K562 (cell line): Measurements from ENCODE around the gene GDAP2. TPM values are rescaled to one million over a fixed set of nuclear protein-coding genes. Genes with fewer than 3 reads are reported as not detected.

ENCODE experiments used
- ATAC-seq: fragments of 200-7000 bp; cut with Tn5 transposase; 3 replicates; pipeline ENCODE4 v1.9.1; 2020; ENCODE audit warnings: moderate library complexity
- BruUV-seq: library from RNA; stranded (reverse); fragments of 400-500 nt; replicated peaks from 2 replicates; lab custom pipeline; 2021; lab: Mats Ljungman, UMichigan
- CTCF ChIA-PET: fragments of 300-600 bp; formaldehyde crosslinking; extraction: SDS; loops from one replicate; lab custom pipeline; 2021; ENCODE audit warnings: low intra/inter-chr PET ratio; lab: Yijun Ruan, JAX
- POLR2A ChIA-PET: fragments of 300-600, 350-650 bp; sonication (Branson Sonifier 250); formaldehyde crosslinking; extraction: SDS; loops from one replicate; lab custom pipeline; 2021; ENCODE audit warnings: antibody characterized with exemption, inconsistent platforms; lab: Yijun Ruan, JAX
- DNase-seq, 4 experiments: peaks; one replicate each; pipeline versions ENCODE4 v3.0.0 to v3.0.0-alpha.2; 2011 to 2018; ENCODE audit warnings: low spot score in 3 of 4, mixed read lengths in 3 of 4; ENCODE audit errors: extremely low read depth in 1 of 4
- FAIRE-seq: peaks from 2 replicates; lab custom pipeline; 2011; peaks lifted over from hg19 to GRCh38; lab: Jason Lieb, UNC
- H2AFZ ChIP-seq: 2 replicates; pipeline ENCODE4 v1.6.0; 2011; ENCODE audit warnings: low read depth, low read length, control low read depth, inconsistent platforms
- H3K27ac ChIP-seq: fragments of 200-600 bp; 3 replicates; pipeline ENCODE4 v1.8.0; 2011; ENCODE audit warnings: low read depth, mild to moderate bottlenecking, control low read depth, inconsistent platforms, low read length, moderate library complexity, mixed read lengths; ENCODE audit errors: extremely low read depth
- H3K27me3 ChIP-seq, 2 experiments: fragments of 300-600 bp in 1 of 2; 2 replicates in 1 of 2; 3 replicates in 1 of 2; pipeline versions ENCODE4 v1.6.0 to v1.8.0; 2011; ENCODE audit warnings: inconsistent platforms in 2 of 2, low read length in 2 of 2, mild to moderate bottlenecking in 1 of 2, mixed read lengths in 1 of 2, moderate library complexity in 1 of 2; ENCODE audit not compliant: control insufficient read depth in 2 of 2, insufficient read depth in 2 of 2
- H3K36me3 ChIP-seq: fragments of 300-600 bp; 3 replicates; pipeline ENCODE4 v1.8.0; 2011; ENCODE audit warnings: mild to moderate bottlenecking, low read length, inconsistent platforms; ENCODE audit not compliant: control insufficient read depth, insufficient read depth
- H3K4me1 ChIP-seq, 2 experiments: fragments of 200-600 bp in 1 of 2; replicated peaks in 1 of 2; 2 replicates in 1 of 2; 3 replicates in 1 of 2; pipeline versions ENCODE4 v1.5.1 to v1.8.0; 2011; ENCODE audit warnings: inconsistent platforms in 2 of 2, low read length in 2 of 2, mild to moderate bottlenecking in 1 of 2, mixed read lengths in 1 of 2, moderate library complexity in 1 of 2; ENCODE audit not compliant: control insufficient read depth in 2 of 2, insufficient read depth in 2 of 2
- H3K4me2 ChIP-seq: 2 replicates; pipeline ENCODE4 v1.6.1; 2011; ENCODE audit warnings: low read length, control low read depth, inconsistent platforms, mixed read lengths; ENCODE audit not compliant: insufficient read depth
- H3K4me3 ChIP-seq: fragments of 200-600 bp; sonication (generic), shearing (Covaris generic); 2 replicates; pipeline ENCODE4 v1.5.1; 2016; ENCODE audit warnings: control low read depth, inconsistent platforms
- H3K79me2 ChIP-seq: fragments of 200-600 bp; 3 replicates; pipeline ENCODE4 v1.8.0; 2011; ENCODE audit warnings: low read length, inconsistent platforms; ENCODE audit not compliant: control insufficient read depth, insufficient read depth
- H3K9ac ChIP-seq, 2 experiments: 2 replicates each; pipeline versions ENCODE4 v1.6.0 to v1.6.1; 2011; ENCODE audit warnings: low read depth in 2 of 2, low read length in 2 of 2, control low read depth in 1 of 2, inconsistent platforms in 1 of 2, mild to moderate bottlenecking in 1 of 2, mixed read lengths in 1 of 2; ENCODE audit not compliant: insufficient read depth in 1 of 2
- H3K9me1 ChIP-seq: one replicate; pipeline ENCODE4 v1.6.0; 2011; ENCODE audit warnings: inconsistent platforms, mild to moderate bottlenecking, low read length, moderate library complexity; ENCODE audit not compliant: control insufficient read depth, insufficient read depth
- H3K9me3 ChIP-seq: replicated peaks from 2 replicates; pipeline ENCODE4 v1.5.1; 2011; ENCODE audit warnings: low read depth, low read length, inconsistent platforms; ENCODE audit not compliant: control insufficient read depth, insufficient read depth
- H4K20me1 ChIP-seq: replicated peaks from 2 replicates; pipeline ENCODE4 v1.6.1; 2011; ENCODE audit warnings: low read length, inconsistent platforms, mixed read lengths; ENCODE audit not compliant: control insufficient read depth, insufficient read depth
- BDP1 ChIP-seq: IDR thresholded peaks from 3 replicates; pipeline ENCODE4 v1.6.1; 2011; ENCODE audit not compliant: insufficient read length, insufficient read depth
- BRD9 ChIP-seq: fragments of 450-650 bp; IDR thresholded peaks from 2 replicates; pipeline ENCODE4 v1.6.1; 2018; ENCODE audit warnings: low read depth; ENCODE audit not compliant: partially characterized antibody
- CBFB ChIP-seq: sonication (generic); formaldehyde crosslinking; IDR thresholded peaks from 2 replicates; pipeline ENCODE4 v1.4.0; 2020; ENCODE audit warnings: mild to moderate bottlenecking, missing genetic modification reagents
- CEBPB ChIP-seq: fragments of 450-650 bp; IDR thresholded peaks from 2 replicates; pipeline ENCODE4 v1.6.1; 2016; ENCODE audit warnings: missing genetic modification characterization, missing compliant biosample characterization
- CREB5 ChIP-seq: fragments of 250-450 bp; sonication (Bioruptor Pico); IDR thresholded peaks from 2 replicates; pipeline ENCODE4 v1.5.0; 2020; ENCODE audit warnings: mild to moderate bottlenecking
- CREM ChIP-seq: IDR thresholded peaks from 2 replicates; pipeline ENCODE4 v1.6.1; 2014; ENCODE audit warnings: antibody characterized with exemption, low read depth
- DACH1 ChIP-seq: fragments of 450-650 bp; IDR thresholded peaks from 2 replicates; pipeline ENCODE4 v1.6.1; 2018; ENCODE audit not compliant: partially characterized antibody
- ELF4 ChIP-seq: fragments of 450-650 bp; formaldehyde crosslinking; IDR thresholded peaks from 2 replicates; pipeline ENCODE4 v1.4.0; 2022; ENCODE audit warnings: missing genetic modification characterization
- GATA2 ChIP-seq: sonication (generic); formaldehyde crosslinking; IDR thresholded peaks from 2 replicates; pipeline ENCODE4 v1.4.0; 2020; ENCODE audit warnings: mild to moderate bottlenecking, missing genetic modification reagents
- HEY1 ChIP-seq: fragments of 250-450 bp; sonication (Bioruptor Pico); IDR thresholded peaks from 2 replicates; pipeline ENCODE4 v1.5.0; 2020; ENCODE audit warnings: mild to moderate bottlenecking, moderate library complexity, borderline replicate concordance
- MCM7 ChIP-seq, 2 experiments: fragments of 450-650 bp; IDR thresholded peaks; 2 replicates each; pipeline ENCODE4 v1.6.1; 2016 to 2018
- PHF21A ChIP-seq: fragments of 450-650 bp; IDR thresholded peaks from 2 replicates; pipeline ENCODE4 v1.6.1; 2017; ENCODE audit warnings: low read depth, borderline replicate concordance
- PYGO2 ChIP-seq: fragments of 450-650 bp; IDR thresholded peaks from 2 replicates; pipeline ENCODE4 v1.6.1; 2016; ENCODE audit warnings: mild to moderate bottlenecking, missing genetic modification characterization, moderate library complexity, missing compliant biosample characterization
- SIN3B ChIP-seq: fragments of 450-650 bp; IDR thresholded peaks from 2 replicates; pipeline ENCODE4 v1.6.1; 2017; ENCODE audit warnings: low read depth, mild to moderate bottlenecking, moderate library complexity
- TAF15 ChIP-seq: fragments of 200-400 bp; formaldehyde crosslinking; IDR thresholded peaks from 2 replicates; pipeline ENCODE4 v1.6.1; 2017; ENCODE audit warnings: mild to moderate bottlenecking, low read depth, low read length, moderate library complexity
- XRCC5 ChIP-seq: fragments of 200-400 bp; formaldehyde crosslinking; IDR thresholded peaks from 2 replicates; pipeline ENCODE4 v1.6.1; 2017; ENCODE audit warnings: low read depth, mild to moderate bottlenecking, low read length
- ZNF561 ChIP-seq: fragments of 450-650 bp; formaldehyde crosslinking; conservative IDR thresholded peaks from 2 replicates; pipeline ENCODE4 v1.4.0; 2020; ENCODE audit warnings: mild to moderate bottlenecking, moderate library complexity
- WGBS: fragments of 100-300 bp; shearing (Covaris generic); methylation state at CpG from one replicate; pipeline ENCODE4 v1.1.6; 2016; ENCODE audit warnings: low coverage, mixed read lengths; ENCODE audit not compliant: insufficient coverage; ENCODE audit errors: missing lambda C conversion rate; 5-methylcytosine and 5-hydroxymethylcytosine counted together
- in situ Hi-C: fragments of 300-500 bp; cut with MboI; formaldehyde crosslinking; loops from 4 replicates; pipeline ENCODE4 v1.15.0; 2018; ENCODE audit warnings: inconsistent platforms, mixed read lengths
- intact Hi-C: fragments of 100-400 bp; cut with micrococcal nuclease; formaldehyde crosslinking; loops from 2 replicates; pipeline ENCODE4 v1.14.2; 2022
- polyA plus RNA-seq, 8 experiments: library from polyadenylated mRNA; depleted of rRNA in 4 of 8; stranded (reverse) in 5 of 8; unstranded in 3 of 8; fragments of >200 nt; fragmentation: Nextera tagmentation in 2 of 8; fragmentation: Illumina TruSeq in 1 of 8; extraction: Ambion mirVana in 2 of 8; extraction: Trizol in 1 of 8; gene quantifications; 2 replicates each; pipeline versions ENCODE4 v1.2.1 to v1.2.3, GENCODE V29; 2011 to 2014; ENCODE audit warnings: inconsistent platforms in 1 of 8, missing spikeins in 1 of 8
- total RNA-seq, 7 experiments: library from RNA; depleted of rRNA in 6 of 7; stranded (reverse); fragments of >200 nt in 6 of 7; fragmentation: Illumina TruSeq in 2 of 7; extraction: Trizol in 2 of 7; gene quantifications; 2 replicates each; pipeline versions ENCODE4 v1.2.1 to v1.2.3, GENCODE V29; 2011 to 2021; ENCODE audit warnings: low replicate concordance in 1 of 7
- TF ChIP-seq, protein P1 (sequence below): fragments of 250-450 bp; sonication (Bioruptor Pico); IDR thresholded peaks from 2 replicates; pipeline ENCODE4 v1.5.0; 2021; ENCODE audit warnings: mild to moderate bottlenecking, borderline replicate concordance

GDAP2 gene
- total and polyA plus RNA-seq, 9 of the 15 experiments (the other 6 are each of a cell fraction or from before 2014, with no cell fraction given) = 4.1 to 23.1 (median 13.2) TPM

DNA sequence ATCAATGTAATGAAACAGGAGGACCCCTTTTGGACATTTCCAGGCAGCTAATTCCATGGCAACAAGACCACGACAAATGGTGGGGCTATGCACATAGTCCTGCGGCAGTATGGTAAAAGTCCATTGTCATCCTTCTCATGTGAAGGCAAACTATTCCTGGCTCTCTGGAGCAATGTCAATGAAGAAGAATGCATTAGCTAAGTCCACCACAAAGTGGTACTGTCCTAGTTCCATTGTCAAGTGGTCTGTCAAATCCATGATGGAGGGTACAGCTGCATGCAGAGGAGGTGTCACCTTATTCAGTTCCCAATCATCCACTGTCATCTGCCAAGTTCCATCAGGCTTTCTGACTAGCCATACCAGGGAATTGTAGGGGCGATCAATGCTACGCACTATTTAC is 110.1 kb downstream of the GDAP2 start:
- H3K4me2 ChIP-seq = no peak overlapping the region
- 0 out of 2 replicates have a peak, but pooled peaks cover 6% of the 10 kb centered on the region for H3K9me3 ChIP-seq
- FAIRE-seq (no peak), ATAC-seq (no peak), DNase-seq (no peak)
- CTCF ChIA-PET = no interaction called here
- no peaks in the 10 kb centered on the region for H4K20me1 ChIP-seq
- no peak overlapping the region for H3K4me3 ChIP-seq
- no peaks in the 10 kb centered on the region for H3K79me2 ChIP-seq
- H3K27ac ChIP-seq = no peak overlapping the region
- intact Hi-C loops (loop anchor here (10.0 kb wide), 1 partner anchor 256 kb away; no protein-coding TSS in a partner anchor), in situ Hi-C loops (no loop called here)
- H2AFZ ChIP-seq = no peak overlapping the region
- WGBS = 16% methylated on average over 4 of the region's 4 CpGs
- peaks cover 0 to 6% of the 10 kb centered on the region in 2 experiments; a peak in 3 of 5 replicates for H3K4me1 ChIP-seq
- H3K27me3 ChIP-seq = peaks cover 0 to 17% of the 10 kb centered on the region in 2 experiments; a peak in 2 of 5 replicates
- no peak overlapping the region for H3K9ac ChIP-seq
- no TSS peak for BruUV-seq
- H3K9me1 ChIP-seq = no peaks in the 10 kb centered on the region
- no peaks in the 10 kb centered on the region for H3K36me3 ChIP-seq
- POLR2A ChIA-PET = no interaction called here
- TF ChIP-seq BDP1 (no peak), PHF21A (no peak), XRCC5 (no peak), CBFB (no peak), SIN3B (no peak), DACH1 (no peak), PYGO2 (tag) (no peak), CREM (no peak), ELF4 (CRISPR knock-in tag) (no peak), CREB5 (CRISPR knock-in tag) (no peak), HEY1 (no peak), ZNF561 (CRISPR knock-in tag) (no peak), BRD9 (no peak), GATA2 (CRISPR knock-in tag) (no peak), CEBPB (tag) (no peak), TAF15 (no peak), MCM7 (IDR thresholded peaks at IDR 0.05) (no peak)
- TF ChIP-seq, protein P1, sequence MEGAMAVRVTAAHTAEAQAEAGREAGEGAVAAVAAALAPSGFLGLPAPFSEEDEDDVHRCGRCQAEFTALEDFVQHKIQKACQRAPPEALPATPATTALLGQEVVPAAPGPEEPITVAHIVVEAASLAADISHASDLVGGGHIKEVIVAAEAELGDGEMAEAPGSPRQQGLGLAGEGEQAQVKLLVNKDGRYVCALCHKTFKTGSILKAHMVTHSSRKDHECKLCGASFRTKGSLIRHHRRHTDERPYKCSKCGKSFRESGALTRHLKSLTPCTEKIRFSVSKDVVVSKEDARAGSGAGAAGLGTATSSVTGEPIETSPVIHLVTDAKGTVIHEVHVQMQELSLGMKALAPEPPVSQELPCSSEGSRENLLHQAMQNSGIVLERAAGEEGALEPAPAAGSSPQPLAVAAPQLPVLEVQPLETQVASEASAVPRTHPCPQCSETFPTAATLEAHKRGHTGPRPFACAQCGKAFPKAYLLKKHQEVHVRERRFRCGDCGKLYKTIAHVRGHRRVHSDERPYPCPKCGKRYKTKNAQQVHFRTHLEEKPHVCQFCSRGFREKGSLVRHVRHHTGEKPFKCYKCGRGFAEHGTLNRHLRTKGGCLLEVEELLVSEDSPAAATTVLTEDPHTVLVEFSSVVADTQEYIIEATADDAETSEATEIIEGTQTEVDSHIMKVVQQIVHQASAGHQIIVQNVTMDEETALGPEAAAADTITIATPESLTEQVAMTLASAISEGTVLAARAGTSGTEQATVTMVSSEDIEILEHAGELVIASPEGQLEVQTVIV (CRISPR knock-in tag) = no peak
